GF-D8 (cell line): Measurements from ENCODE around the gene TMEM181.

Experiments used
- DNase-seq: peaks from one replicate; lab custom pipeline; 2025; lab: John Stamatoyannopoulos, UW

Gene TMEM181

GRCh38 chr6:158564243-158565121, 4.6 kb downstream of the TMEM181 start:
- no peak for DNase-seq

GRCh38 chr6:158565122-158565429, 5.2 kb downstream of the TMEM181 start:
- no peak for DNase-seq

GRCh38 chr6:158565482-158566040, 5.7 kb downstream of the TMEM181 start:
- DNase-seq, result no peak

GRCh38 chr6:158566207-158566818, 6.4 kb downstream of the TMEM181 start:
- no peak for DNase-seq

- no peak for DNase-seq
Measured at GRCh38 chr6:158567152-158567551, 7.3 kb downstream of the TMEM181 start.

GRCh38 chr6:158567871-158568401, 8.0 kb downstream of the TMEM181 start:
- no peak for DNase-seq

GRCh38 chr6:158568549-158568948, 8.7 kb downstream of the TMEM181 start:
- no peak for DNase-seq

GRCh38 chr6:158569036-158569435, 9.1 kb downstream of the TMEM181 start:
- no peak for DNase-seq

- DNase-seq, result no peak
Measured at GRCh38 chr6:158570681-158570962, 10.7 kb downstream of the TMEM181 start.

GRCh38 chr6:158571826-158572652, 12.1 kb downstream of the TMEM181 start:
- DNase-seq, result no peak

GRCh38 chr6:158572653-158573541, 13.0 kb downstream of the TMEM181 start:
- DNase-seq, result no peak

GRCh38 chr6:158573542-158573931, 13.6 kb downstream of the TMEM181 start:
- DNase-seq, result no peak

GRCh38 chr6:158574800-158575199, 14.9 kb downstream of the TMEM181 start:
- DNase-seq, result no peak

GRCh38 chr6:158575550-158575949, 15.7 kb downstream of the TMEM181 start:
- no peak for DNase-seq

- DNase-seq, result no peak
Measured at GRCh38 chr6:158584236-158584651, 24.4 kb downstream of the TMEM181 start.

GRCh38 chr6:158586652-158587051, 26.8 kb downstream of the TMEM181 start:
- DNase-seq, result no peak

- no peak for DNase-seq
Measured at GRCh38 chr6:158589366-158589765, 29.5 kb downstream of the TMEM181 start.

GRCh38 chr6:158591134-158591809, 31.4 kb downstream of the TMEM181 start:
- DNase-seq, result no peak

GRCh38 chr6:158591810-158592209, 31.9 kb downstream of the TMEM181 start:
- DNase-seq, result no peak

GRCh38 chr6:158593670-158594069, 33.8 kb downstream of the TMEM181 start:
- DNase-seq, result no peak

GRCh38 chr6:158595223-158595622, 35.3 kb downstream of the TMEM181 start:
- DNase-seq, result no peak
